Lung (tissue), 12 donors: ENCODE results near the gene SIL1. TPM values are rescaled to one million over a fixed set of nuclear protein-coding genes. Genes with fewer than 3 reads are reported as not detected.

Experiments
- ATAC-seq: fragments of 200-7000 bp; cut with Tn5 transposase; one replicate; pipeline ENCODE4 v1.9.1; 2020; ENCODE audit warnings: moderate number of reproducible peaks; ENCODE audit not compliant: insufficient read depth, low FRiP score
- DNase-seq, 3 donors: peaks; one replicate each; pipeline ENCODE4 v3.0.0-alpha.2; 2013 to 2017
- H3K27ac ChIP-seq, 2 donors: one replicate each; pipeline ENCODE4 v1.5.1; 2013; ENCODE audit warnings: mild to moderate bottlenecking in 2 of 2, moderate library complexity in 2 of 2, control low read depth in 1 of 2, inconsistent platforms in 1 of 2, low read depth in 1 of 2, low read length in 1 of 2
- H3K27me3 ChIP-seq, 3 donors: one replicate each; pipeline ENCODE4 v1.5.1; 2013; ENCODE audit warnings: low read length in 2 of 3; ENCODE audit not compliant: control insufficient read depth in 3 of 3, insufficient read depth in 3 of 3
- H3K36me3 ChIP-seq, 4 donors: one replicate each; pipeline ENCODE4 v1.5.1; 2013; ENCODE audit warnings: low read length in 4 of 4, mild to moderate bottlenecking in 1 of 4, moderate library complexity in 1 of 4; ENCODE audit not compliant: control insufficient read depth in 4 of 4, insufficient read depth in 4 of 4
- H3K4me1 ChIP-seq, 5 donors: one replicate each; pipeline ENCODE4 v1.5.1; 2013; ENCODE audit warnings: low read length in 5 of 5, mild to moderate bottlenecking in 2 of 5, moderate library complexity in 1 of 5; ENCODE audit not compliant: control insufficient read depth in 5 of 5, insufficient read depth in 5 of 5
- H3K4me3 ChIP-seq: one replicate; pipeline ENCODE4 v1.5.1; 2013; ENCODE audit warnings: mild to moderate bottlenecking, control low read depth, moderate library complexity
- H3K9ac ChIP-seq, 2 donors: one replicate each; pipeline ENCODE4 v1.5.1; 2013; ENCODE audit warnings: low read length in 2 of 2, control low read depth in 1 of 2; ENCODE audit not compliant: insufficient read depth in 1 of 2
- H3K9me3 ChIP-seq, 4 donors: one replicate each; pipeline ENCODE4 v1.5.1; 2013; ENCODE audit warnings: low read length in 3 of 4, mild to moderate bottlenecking in 1 of 4, moderate library complexity in 1 of 4; ENCODE audit not compliant: control insufficient read depth in 4 of 4, insufficient read depth in 3 of 4
- CTCF ChIP-seq: IDR thresholded peaks from 2 replicates; pipeline ENCODE4 v1.5.1; 2012; ENCODE audit warnings: mild to moderate bottlenecking; ENCODE audit errors: control extremely low read depth, extremely low read depth
- WGBS, 2 donors: extraction: QIAGEN DNeasy Blood & Tissue Kit; methylation state at CpG; one replicate each; pipeline ENCODE4 v1.1.7; 2013; 5-methylcytosine and 5-hydroxymethylcytosine counted together
- polyA plus RNA-seq, 2 donors: library from polyadenylated mRNA; stranded (reverse); fragments of 200-250 nt; gene quantifications; one replicate each; pipeline ENCODE4 v1.2.1, GENCODE V29; 2013
- total RNA-seq, 2 donors: library from RNA; depleted of rRNA in 1 of 2; stranded (reverse); fragments of >200 nt in 1 of 2; gene quantifications; one replicate each; pipeline ENCODE4 v1.2.1, GENCODE V29; 2014 to 2021
- donor health status: control.
- donor health status: control.
- donor health status: Bipolar disorder and iron deficiency.
- donor health status: healthy.
- donor health status: DM: yes; HTN: yes; CAD: no.

Gene SIL1
- total and polyA plus RNA-seq, 4 donors: 38.5 to 109 (median 78.4) TPM

GRCh38 chr5:139205586-139205985 lies 7.4 kb upstream of the SIL1 start:
- 79 to 90% methylated on average over 2 of the region's 2 CpGs for WGBS, 2 donors
- TF ChIP-seq CTCF: no peak
- no peak for DNase-seq

GRCh38 chr5:139205124-139205523 lies 7.0 kb upstream of the SIL1 start:
- no peak for ATAC-seq
- no peaks in the 10 kb centered on the region for H3K36me3 ChIP-seq
- no peak overlapping the region for H3K9ac ChIP-seq
- peaks cover 0 to 4% (median 0%) of the 10 kb centered on the region in 5 donors for H3K4me1 ChIP-seq
- no peaks in the 10 kb centered on the region for H3K9me3 ChIP-seq
- no peak for TF ChIP-seq CTCF
- H3K27ac ChIP-seq: no peak overlapping the region
- DNase-seq: no peak
- H3K4me3 ChIP-seq: no peak overlapping the region
- WGBS, 2 donors: 44 to 53% methylated on average over 4 of the region's 4 CpGs
- no peaks in the 10 kb centered on the region for H3K27me3 ChIP-seq

More at GRCh38 chr5:139205586-139205985, 7.4 kb upstream of the SIL1 start:
- Histone ChIP-seq H3K36me3 (no peaks in the 10 kb centered on the region), H3K27me3 (no peaks in the 10 kb centered on the region), H3K9me3 (no peaks in the 10 kb centered on the region), H3K4me3 (no peak overlapping the region), H3K27ac (no peak overlapping the region), H3K9ac (no peak overlapping the region), H3K4me1 (peaks cover 0 to 4% (median 0%) of the 10 kb centered on the region in 5 donors)
- ATAC-seq: no peak

- DNase-seq (no peak), ATAC-seq (no peak)
- peaks cover 0 to 4% (median 0%) of the 10 kb centered on the region in 5 donors for H3K4me1 ChIP-seq
- no peak overlapping the region for H3K27ac ChIP-seq
- no peaks in the 10 kb centered on the region for H3K9me3 ChIP-seq
- no peaks in the 10 kb centered on the region for H3K27me3 ChIP-seq
- no peak for TF ChIP-seq CTCF
- H3K36me3 ChIP-seq: no peaks in the 10 kb centered on the region
- no peak overlapping the region for H3K4me3 ChIP-seq
- 81 to 94% methylated on average over 2 of the region's 2 CpGs for WGBS, 2 donors
- H3K9ac ChIP-seq: no peak overlapping the region
Measured at GRCh38 chr5:139204196-139204595, 6.0 kb upstream of the SIL1 start.

GRCh38 chr5:139199321-139199720 lies 1.2 kb upstream of the SIL1 start:
- Histone ChIP-seq H3K9me3 (no peaks in the 10 kb centered on the region), H3K4me3 (no peak overlapping the region), H3K27ac (no peak overlapping the region), H3K4me1 (peaks cover 0 to 13% (median 2%) of the 10 kb centered on the region in 5 donors), H3K36me3 (no peaks in the 10 kb centered on the region), H3K27me3 (no peaks in the 10 kb centered on the region), H3K9ac (no peak overlapping the region)
- no peak for DNase-seq
- no peak for TF ChIP-seq CTCF
- WGBS, 2 donors: 66 to 80% methylated on average over 4 of the region's 4 CpGs
- ATAC-seq: no peak
